COLO829 (cell line): ENCODE measurements around the gene CNST.
"Not testable (repeated sequence)": the region's sequence is repeated elsewhere in the genome, so short reads cannot be mapped to it uniquely, and the experiment has no call there.

Experiments used
- DNase-seq: peaks from one replicate; pipeline ENCODE4 v3.0.0; 2012; ENCODE audit warnings: low spot score

CNST gene

DNA sequence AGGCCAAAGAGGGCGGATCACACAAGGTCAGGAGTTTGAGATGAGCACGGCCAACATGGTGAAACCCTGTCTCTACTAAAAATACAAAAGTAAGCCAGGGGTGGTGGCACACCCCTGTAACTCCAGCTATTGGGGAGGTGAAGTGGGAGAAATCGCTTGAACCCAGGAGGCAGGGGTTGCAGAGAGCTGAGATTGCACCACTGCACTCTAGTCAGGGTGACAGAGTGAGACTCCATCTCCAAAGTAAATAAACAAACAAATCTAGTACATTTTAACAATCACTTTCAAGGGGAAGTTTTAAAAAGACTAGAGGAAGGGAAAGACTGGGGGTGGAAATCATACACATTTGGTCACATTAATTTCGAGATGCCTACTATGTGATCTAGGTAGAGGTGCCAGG is 6.9 kb upstream of the CNST start:
- DNase-seq: no peak

DNA sequence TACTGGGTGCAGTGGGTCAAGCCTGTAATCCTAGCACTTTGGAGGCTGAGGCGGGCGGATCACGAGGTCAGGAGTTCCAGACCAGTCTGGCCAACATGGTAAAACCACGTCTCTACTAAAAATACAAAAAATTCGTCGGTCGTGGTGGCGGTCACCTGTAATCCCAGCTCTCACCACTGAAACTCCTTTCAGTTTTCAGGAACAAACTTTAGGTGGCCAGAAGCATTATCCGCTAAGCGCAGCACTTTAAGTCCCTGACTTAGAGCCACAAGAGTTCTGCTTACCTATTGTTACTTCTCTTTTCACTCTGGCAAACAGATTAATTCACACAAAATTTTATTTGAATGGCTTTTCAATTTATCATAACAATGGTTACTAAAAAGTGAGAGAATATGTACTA is 5.4 kb upstream of the CNST start:
- not testable (repeated sequence) for DNase-seq

GRCh38 chr1:246564839-246565750 is 1.2 kb upstream of the CNST start:
- no peak for DNase-seq

DNA sequence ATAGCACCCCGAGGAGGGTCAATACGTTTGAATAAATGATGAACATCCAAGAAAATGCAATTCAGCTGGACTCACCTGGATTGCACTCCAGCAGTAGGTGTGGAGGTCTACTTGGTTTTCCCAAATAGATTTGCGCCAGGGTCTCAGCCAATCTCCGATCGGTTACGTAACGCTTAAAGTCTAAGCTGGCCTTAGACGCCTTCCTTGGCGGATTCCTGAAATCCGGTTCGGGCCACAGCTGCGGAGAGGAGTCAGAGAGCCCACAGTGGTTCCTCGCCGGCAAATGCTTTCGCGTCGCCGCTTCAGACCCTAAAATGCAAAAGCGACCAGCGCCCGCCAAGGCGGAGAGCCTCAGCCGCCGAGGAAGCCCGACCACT is 517 bp upstream of the CNST start:
- DNase-seq: no peak

- no peak for DNase-seq
Measured at GRCh38 chr1:246566813-246567645, 773 bp downstream of the CNST start.

GRCh38 chr1:246567646-246568235 is 1.5 kb downstream of the CNST start:
- no peak for DNase-seq

DNA sequence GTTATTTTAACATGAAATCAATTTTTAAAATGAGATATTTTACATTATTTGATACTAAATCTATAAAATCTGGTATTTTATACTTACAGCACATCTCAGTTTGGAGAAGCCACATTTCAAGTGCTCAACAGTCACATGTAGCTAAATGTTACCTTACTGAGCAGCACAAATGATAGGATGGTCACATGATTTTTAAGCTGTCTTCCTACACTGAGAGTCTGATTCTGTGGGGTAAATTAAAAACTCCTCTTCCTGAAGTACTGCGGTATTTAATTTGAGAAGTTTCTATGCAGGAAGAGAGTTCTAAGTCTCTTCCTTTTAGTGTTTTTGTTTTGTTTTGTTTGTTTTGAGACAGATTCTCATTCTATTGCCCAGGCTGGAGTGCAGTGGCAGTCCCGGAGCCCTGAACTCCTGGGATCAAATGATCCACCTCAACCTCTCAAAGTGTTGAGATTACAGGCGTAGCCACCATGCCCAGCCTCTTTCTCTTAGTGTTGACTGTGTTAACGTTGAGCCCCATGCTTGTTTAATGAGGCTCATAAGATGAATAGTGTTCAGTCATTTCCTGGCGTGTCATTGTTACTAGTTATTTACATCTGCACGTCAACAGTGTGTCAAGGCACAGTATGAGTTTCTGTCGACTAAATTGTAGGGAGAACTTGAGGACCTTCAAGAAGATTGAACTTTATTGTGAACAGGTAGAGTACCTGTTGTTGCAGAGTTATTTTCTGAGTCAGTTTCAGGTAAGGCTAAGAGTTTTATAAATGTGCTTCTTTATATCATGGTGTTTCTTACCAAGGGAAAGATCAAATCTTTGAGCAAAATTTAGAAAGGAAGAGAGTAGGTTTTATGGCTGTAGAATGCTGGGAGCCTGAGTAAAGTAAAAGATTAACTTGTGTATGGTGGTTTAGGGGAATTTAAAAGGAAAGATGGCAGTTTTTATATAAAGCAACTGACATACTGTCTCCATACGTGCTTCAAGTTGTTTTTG is 3.3 kb downstream of the CNST start:
- no peak for DNase-seq

DNA sequence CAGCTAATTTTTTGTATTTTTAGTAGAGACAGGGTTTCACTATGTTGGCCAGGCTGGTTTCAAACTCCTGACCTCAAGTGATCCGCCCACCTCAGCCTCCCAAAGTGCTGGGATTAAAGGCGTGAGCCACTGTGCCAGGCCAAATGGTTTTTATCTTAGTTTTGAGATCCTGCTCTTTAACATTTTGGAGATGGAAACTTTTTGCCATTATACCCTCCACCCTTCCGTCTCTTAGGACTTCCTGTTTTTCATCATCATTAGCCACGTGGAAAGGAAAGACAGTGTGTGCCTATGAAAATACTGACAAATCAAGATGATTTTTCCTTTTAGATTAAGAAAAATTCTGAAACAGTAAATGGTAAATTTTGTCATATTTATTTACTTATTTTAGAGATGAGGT is 5.1 kb downstream of the CNST start:
- DNase-seq: not testable (repeated sequence)

DNA sequence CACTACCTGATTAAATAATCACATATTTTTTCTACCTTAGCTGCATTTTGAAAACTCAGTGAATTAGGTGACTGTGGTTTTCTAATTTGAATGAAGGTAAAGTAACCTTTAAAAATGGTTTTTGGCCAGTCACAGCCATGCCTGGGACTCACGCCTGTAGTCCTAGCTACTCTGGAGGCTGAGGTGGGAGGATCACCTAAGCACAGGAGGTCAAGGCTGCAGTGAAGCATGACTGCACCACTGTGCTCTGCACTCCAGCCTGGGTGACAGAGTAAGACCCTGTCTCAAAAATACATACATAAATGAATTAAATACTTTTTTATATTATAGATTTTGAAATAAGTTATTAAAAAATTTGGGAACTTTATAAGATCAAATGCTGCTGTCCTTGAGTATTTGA is 5.7 kb downstream of the CNST start:
- DNase-seq: no peak

DNA sequence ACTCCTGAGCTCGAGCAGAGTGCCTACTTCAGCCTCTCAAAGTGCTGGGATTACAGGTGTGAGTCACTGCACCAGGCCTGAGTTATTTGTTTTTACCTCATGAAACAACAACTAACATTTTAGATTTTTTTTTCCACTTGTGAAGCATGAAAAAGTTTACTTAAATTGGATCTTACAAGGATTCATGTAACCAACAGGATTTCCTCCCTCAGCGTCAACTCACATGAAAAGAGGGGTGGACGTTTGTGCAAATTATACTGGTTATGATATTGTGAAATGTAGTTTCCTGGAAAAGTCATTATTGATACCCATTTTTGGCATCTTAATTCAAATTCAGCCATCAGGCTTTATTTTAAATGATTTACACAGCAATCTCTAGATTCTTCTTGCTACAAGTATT is 6.5 kb downstream of the CNST start:
- no peak for DNase-seq

- no peak for DNase-seq
Measured at GRCh38 chr1:246573491-246573890, 7.2 kb downstream of the CNST start.

DNA sequence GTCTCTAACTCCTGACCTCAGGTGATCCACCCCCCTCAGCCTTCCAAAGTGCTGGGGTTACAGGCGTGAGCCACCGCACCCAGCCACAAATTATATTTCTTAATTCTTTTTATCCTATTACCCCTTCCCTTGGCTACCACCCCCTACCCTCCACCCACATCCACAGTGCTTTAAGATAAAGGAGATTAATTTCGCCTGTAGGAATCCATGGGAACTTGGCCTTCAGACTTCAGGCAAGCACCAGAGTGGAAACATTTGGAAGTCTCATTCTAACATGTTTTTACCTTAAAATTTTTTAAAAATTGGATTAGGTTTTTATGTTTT is 10.4 kb downstream of the CNST start:
- DNase-seq: no peak

GRCh38 chr1:246577082-246577719 is 10.9 kb downstream of the CNST start:
- DNase-seq: no peak

- DNase-seq: no peak
Measured at GRCh38 chr1:246577720-246578106, 11.5 kb downstream of the CNST start.

GRCh38 chr1:246579818-246580217 is 13.6 kb downstream of the CNST start:
- no peak for DNase-seq

DNA sequence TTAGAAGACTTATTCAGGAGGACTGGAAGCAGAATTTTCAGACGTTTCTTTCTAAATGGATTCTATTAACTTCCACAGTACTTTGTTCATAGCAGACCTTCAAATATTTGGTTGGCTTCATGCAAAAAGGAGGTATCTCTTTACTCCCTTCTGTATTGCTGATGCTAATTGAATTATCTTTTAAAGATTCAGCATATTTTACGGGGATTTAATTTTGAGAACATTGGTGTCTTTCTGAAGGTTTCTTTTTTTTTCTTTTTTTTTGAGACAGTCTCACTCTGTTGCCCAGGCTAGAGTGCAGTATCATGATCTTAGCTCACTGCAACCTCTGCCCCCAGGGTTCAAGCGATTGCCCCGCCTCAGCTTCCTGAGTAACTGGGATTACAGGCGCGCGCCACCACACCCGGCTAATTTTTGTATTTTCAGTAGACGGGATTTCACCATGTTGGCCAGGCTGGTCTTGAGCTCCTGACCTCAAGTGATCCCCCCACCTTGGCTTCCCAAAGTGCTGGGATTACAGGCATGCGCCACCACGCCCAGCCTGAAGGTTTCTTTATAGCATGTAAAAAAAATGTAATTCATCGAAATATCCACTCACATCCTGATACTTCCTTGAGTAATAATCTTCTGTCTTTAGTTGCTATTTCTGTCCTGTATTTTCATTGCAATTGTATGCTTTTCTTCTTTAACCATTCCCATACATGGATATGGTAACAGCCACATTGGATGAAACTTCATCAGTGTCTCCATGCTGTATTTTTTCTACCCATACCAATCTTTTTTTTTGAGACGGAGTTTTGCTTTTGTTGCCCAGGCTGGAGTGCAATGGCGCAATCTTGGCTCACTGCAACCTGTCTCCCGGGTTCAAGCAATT is 14.5 kb downstream of the CNST start:
- no peak for DNase-seq

GRCh38 chr1:246582301-246583055 is 16.2 kb downstream of the CNST start:
- no peak for DNase-seq

GRCh38 chr1:246583056-246583440 is 16.8 kb downstream of the CNST start:
- DNase-seq: no peak

DNA sequence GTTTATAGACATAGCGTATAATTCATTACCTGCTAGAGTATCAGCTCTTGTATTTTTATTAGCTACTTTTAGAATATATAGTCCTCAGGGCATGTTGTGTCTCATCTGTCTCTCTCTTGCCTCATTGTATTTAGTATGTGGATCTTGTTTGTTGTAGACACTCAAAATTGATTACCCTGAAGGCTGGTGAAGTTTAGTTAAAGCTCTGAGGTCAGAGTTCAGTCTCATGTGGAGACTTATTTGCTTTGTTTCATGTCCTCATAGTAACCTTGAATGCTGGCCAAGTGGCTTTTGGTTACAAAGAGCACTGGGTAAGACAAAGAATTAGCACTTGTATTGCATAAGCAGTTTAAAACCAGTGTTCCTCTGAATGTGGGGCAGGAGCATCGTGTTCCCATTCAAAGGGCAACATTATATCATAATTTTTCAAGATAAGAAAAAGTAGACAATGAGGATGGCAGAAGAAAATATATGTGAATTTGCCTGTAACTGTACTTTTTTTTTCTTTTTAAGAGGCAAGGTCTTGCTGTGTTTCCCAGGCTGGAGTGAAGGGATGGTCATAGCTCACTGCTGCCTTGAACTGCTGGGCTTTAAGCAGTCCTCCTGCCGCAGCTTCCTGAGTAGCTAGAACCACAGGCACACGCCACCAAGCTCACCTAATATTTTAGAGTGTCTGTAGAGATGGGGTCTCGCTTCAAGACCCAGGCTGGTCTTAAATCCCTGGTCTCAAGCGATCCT is 17.4 kb downstream of the CNST start:
- DNase-seq: no peak
